Muscle of back (tissue), 13 donors: ENCODE data around the gene KPNA4. TPM values are rescaled to one million over a fixed set of nuclear protein-coding genes. Genes with fewer than 3 reads are reported as not detected.
"Not testable (repeated sequence)": the region's sequence is repeated elsewhere in the genome, so short reads cannot be mapped to it uniquely, and the experiment has no call there.

Experiments used
- DNase-seq, 3 donors: peaks; one replicate each; pipeline versions ENCODE4 v3.0.0 to v3.0.0-alpha.2; 2013
- long read RNA-seq, 9 donors: transcript quantifications; one replicate each; lab custom pipeline, GENCODE V29; 2026
- polyA plus RNA-seq, 10 donors: library from polyadenylated mRNA; unstranded; fragments of 120-200 nt; gene quantifications; one replicate each; pipeline ENCODE4 v1.2.1, GENCODE V29; 2013; ENCODE audit not compliant: insufficient read length in 10 of 10

Gene KPNA4, protein sequence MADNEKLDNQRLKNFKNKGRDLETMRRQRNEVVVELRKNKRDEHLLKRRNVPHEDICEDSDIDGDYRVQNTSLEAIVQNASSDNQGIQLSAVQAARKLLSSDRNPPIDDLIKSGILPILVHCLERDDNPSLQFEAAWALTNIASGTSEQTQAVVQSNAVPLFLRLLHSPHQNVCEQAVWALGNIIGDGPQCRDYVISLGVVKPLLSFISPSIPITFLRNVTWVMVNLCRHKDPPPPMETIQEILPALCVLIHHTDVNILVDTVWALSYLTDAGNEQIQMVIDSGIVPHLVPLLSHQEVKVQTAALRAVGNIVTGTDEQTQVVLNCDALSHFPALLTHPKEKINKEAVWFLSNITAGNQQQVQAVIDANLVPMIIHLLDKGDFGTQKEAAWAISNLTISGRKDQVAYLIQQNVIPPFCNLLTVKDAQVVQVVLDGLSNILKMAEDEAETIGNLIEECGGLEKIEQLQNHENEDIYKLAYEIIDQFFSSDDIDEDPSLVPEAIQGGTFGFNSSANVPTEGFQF
- polyA plus RNA-seq = 10 to 100 TPM; 59.3 to 89.3 (median 67.5) TPM
- long read RNA-seq, donor 1, full-length matches to known transcripts = 9 of 17 reads
- long read RNA-seq, donor 1, partial matches to known transcripts = 8 of 17 reads
- long read RNA-seq, donor 1, other reads (novel, unspliced or antisense) = 0 of 17 reads
- long read RNA-seq, donor 2, full-length matches to known transcripts = 2 of 2 reads
- long read RNA-seq, donor 2, partial matches to known transcripts = 0 of 2 reads
- long read RNA-seq, donor 2, other reads (novel, unspliced or antisense) = 0 of 2 reads
- long read RNA-seq, donor 3 = 0 reads
- long read RNA-seq, donor 4, full-length matches to known transcripts = 4 of 9 reads
- long read RNA-seq, donor 4, partial matches to known transcripts = 5 of 9 reads
- long read RNA-seq, donor 4, other reads (novel, unspliced or antisense) = 0 of 9 reads
- long read RNA-seq, donor 5, full-length matches to known transcripts = 4 of 27 reads
- long read RNA-seq, donor 5, partial matches to known transcripts = 23 of 27 reads
- long read RNA-seq, donor 5, other reads (novel, unspliced or antisense) = 0 of 27 reads
- long read RNA-seq, donor 6, full-length matches to known transcripts = 8 of 19 reads
- long read RNA-seq, donor 6, partial matches to known transcripts = 11 of 19 reads
- long read RNA-seq, donor 6, other reads (novel, unspliced or antisense) = 0 of 19 reads
- long read RNA-seq, donor 7, full-length matches to known transcripts = 6 of 13 reads
- long read RNA-seq, donor 7, partial matches to known transcripts = 7 of 13 reads
- long read RNA-seq, donor 7, other reads (novel, unspliced or antisense) = 0 of 13 reads
- long read RNA-seq, donor 8, full-length matches to known transcripts = 6 of 12 reads
- long read RNA-seq, donor 8, partial matches to known transcripts = 6 of 12 reads
- long read RNA-seq, donor 8, other reads (novel, unspliced or antisense) = 0 of 12 reads
- long read RNA-seq, donor 9, full-length matches to known transcripts = 1 of 1 reads
- long read RNA-seq, donor 9, partial matches to known transcripts = 0 of 1 reads
- long read RNA-seq, donor 9, other reads (novel, unspliced or antisense) = 0 of 1 reads

- DNase-seq = peak; percentile 98 to 99 (median 98)
Measured at GRCh38 chr3:160565442-160566403, at the start of gene KPNA4. TSS of gene KPNA4 (minus strand) at chr3:160565571. CDS start at chr3:160565282, 289 bp downstream.

DNA sequence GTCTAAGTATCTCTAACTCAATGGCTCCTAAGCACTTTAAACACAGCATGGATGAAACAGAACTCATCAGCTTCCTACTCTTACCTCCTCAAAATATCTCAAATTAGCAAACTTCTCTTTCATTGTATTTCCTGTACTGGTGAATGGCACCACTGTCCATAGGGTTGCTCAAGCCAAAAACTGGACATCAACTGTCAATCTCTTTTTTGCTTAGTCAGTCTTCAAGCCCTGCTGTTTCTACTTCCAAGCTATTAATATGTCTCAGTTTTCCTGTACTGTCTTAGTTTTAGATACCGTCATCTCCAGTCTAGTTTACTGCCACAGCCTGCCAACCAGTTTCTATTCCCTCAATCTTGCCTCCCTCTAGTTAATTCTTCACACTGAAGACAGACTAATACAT lies 48.3 kb upstream of the KPNA4 start:
- no peak for DNase-seq

- DNase-seq = peak; percentile 7 to 28 (median 17)
Measured at GRCh38 chr3:160612386-160613075, 47.2 kb upstream of the KPNA4 start.

DNA sequence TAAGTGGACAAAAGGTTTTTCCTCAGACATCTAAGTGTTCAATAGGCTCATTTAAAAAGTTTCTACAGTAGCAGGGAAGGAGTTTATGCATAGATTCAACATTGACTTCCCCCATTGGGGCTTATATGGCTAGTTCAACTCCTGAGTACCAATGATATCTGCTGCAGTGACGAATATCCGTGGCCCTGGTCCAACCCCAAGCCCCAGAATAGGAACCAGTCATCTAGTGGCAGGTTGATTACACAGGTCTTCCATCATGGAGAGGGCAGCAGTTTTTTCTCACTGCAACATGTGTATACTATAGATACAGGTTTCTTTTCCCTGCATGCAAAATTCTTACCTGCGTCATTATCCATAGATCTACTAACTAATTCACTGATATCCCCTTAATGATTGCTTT lies 45.8 kb upstream of the KPNA4 start:
- DNase-seq = no peak

- DNase-seq = no peak
Measured at GRCh38 chr3:160608870-160609269, 43.5 kb upstream of the KPNA4 start.

- no peak for DNase-seq
Measured at GRCh38 chr3:160607826-160608225, 42.5 kb upstream of the KPNA4 start.

- DNase-seq = no peak
Measured at GRCh38 chr3:160605315-160605714, 39.9 kb upstream of the KPNA4 start.

GRCh38 chr3:160603845-160604244 lies 38.5 kb upstream of the KPNA4 start:
- not testable (repeated sequence) for DNase-seq

DNA sequence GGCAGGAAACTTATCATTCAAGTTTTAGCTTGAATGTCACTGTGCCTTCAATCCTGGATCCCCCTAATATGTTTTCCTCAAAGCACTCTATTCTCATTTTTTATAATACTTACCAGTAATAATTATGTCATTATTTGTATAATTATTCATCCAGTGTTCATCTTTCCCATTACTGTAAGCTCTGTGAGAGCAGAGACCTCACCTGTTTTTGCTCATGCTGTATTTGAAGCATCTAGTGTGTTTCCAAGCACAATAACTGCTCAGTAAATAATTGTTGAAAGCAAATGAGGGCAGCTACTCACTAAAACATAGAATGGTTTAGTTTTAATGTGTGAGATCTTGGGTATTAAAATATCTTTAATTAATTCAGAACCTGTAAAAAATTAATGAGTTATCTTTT lies 36.9 kb upstream of the KPNA4 start:
- no peak for DNase-seq

DNA sequence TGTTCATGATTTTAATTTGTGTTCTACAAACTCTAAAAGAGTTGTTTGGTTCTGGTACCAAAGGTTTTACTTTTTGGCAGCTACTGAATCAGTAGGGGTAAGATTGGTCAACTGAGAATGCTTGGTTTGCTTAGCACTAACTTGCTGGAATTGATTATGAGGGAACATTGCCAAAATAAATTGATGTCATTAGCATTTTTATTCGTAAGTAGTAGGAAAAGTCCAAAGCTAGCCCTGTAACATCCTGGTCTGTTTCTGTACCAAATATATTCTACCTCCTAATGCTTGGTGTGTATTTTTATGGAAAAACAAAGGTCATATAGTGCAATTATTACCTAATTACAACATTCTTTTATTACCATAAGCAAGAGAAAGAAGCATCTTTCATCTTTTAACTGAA lies 35.9 kb upstream of the KPNA4 start:
- no peak for DNase-seq

- no peak for DNase-seq
Measured at GRCh38 chr3:160598865-160599264, 33.5 kb upstream of the KPNA4 start.

GRCh38 chr3:160588023-160588422 lies 22.7 kb upstream of the KPNA4 start:
- DNase-seq = no peak

DNA sequence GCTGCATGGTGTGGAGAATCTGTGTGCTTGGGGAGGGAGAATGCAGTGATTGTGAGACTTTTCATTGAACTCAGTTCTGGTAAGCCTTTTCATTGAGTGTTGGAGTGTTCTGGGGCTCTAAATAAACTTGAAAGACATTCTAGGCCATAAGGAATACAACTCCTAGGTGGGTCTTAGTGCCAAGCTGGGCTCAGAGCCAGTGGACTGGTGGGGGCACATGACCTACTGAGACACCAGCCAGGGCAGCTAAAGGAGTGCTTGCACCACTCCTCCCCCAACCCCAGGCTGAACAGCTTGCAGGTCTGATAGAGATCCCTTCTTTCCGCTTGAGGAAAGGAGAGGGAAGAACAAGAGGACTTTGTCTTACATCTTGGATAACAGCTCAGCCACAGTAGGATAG lies 21.7 kb upstream of the KPNA4 start:
- DNase-seq = no peak

- DNase-seq = no peak
Measured at GRCh38 chr3:160586679-160587078, 21.3 kb upstream of the KPNA4 start.

DNA sequence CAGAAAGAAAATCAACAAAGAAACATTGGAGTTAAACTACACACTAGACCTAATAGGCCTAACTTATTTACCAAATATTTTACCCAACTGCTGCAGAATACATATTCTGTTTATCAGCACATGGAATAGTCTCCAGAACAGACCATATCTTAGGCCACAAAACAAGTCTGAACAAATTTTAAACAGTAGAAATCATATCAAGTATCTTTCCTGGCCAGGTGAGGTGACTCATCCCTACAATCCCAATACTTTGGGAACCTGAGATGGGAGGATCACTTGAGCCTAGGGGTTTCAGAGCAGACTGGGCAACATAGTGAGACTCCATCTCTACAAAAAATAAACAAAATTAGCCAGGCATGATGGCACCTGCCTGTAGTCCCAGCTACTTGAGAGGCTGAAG lies 18.1 kb upstream of the KPNA4 start:
- DNase-seq = no peak

GRCh38 chr3:160580938-160581337 lies 15.6 kb upstream of the KPNA4 start:
- DNase-seq = no peak

DNA sequence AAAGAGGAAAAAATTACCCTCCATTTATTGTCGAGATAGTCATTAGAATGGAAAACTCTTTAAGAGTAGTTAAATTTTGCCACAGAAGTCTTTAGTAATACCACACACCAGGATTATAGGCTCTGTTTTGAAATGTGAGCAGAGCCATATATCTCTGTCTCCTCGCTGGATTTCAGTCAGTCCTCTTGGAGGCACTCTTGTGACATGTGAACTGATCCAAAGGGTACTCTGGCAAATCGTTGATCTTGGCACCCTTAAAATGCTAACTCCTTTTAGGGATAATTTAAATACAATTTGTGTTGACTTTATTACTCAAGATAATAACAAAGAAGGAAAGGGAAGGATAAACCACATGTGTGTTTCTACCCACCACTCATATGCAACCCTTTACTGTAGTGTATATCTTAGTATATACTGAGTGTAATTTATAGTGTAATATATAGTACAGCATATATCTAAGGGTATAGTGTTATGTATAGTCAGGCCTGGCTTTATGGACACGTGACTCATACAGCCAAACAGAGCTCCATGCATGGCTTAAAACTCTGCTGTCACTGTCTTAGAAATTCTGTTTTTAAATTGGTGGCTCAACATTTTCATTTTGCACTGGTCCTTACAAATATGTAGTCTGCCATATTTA lies 12.3 kb upstream of the KPNA4 start:
- DNase-seq = no peak

DNA sequence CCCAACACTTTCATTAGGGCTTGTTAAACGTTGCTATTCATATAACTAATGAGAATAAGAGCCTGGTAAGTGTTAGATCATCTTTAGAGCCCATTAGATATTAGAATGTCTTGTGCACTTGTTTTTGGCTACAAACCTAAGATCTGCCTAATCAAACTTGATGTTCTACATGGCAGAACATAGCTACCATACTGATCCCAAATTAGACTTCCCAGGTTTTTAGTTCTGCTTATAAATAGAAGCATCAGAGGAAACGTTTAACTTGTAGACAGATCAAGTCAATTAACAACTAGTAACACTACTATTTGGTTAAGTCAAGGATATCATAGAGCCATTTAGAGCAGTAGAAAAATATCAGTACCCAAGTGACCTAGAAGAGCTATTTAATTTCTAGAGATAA lies 11.7 kb upstream of the KPNA4 start:
- no peak for DNase-seq

GRCh38 chr3:160576621-160577020 lies 11.2 kb upstream of the KPNA4 start:
- no peak for DNase-seq
